Ovary (tissue), 9 donors: ENCODE results near the gene PRKAG3. TPM values are rescaled to one million over a fixed set of nuclear protein-coding genes. Genes with fewer than 3 reads are reported as not detected.

Source experiments
- DNase-seq, 5 donors: peaks; one replicate each; pipeline ENCODE4 v3.0.0-alpha.2; 2019 to 2020
- H3K27ac ChIP-seq, 2 donors: fragments of 200-600 bp; one replicate each; pipeline versions ENCODE4 v1.5.1 to v1.8.0; 2019 to 2022
- H3K27me3 ChIP-seq: fragments of 200-600 bp; one replicate; pipeline ENCODE4 v1.8.0; 2022
- H3K36me3 ChIP-seq: fragments of 200-600 bp; sonication (generic); one replicate; pipeline ENCODE4 v1.5.1; 2019
- H3K4me1 ChIP-seq: one replicate; pipeline ENCODE4 v1.8.1; 2013; ENCODE audit warnings: mild to moderate bottlenecking, moderate library complexity; ENCODE audit not compliant: insufficient read depth
- H3K4me3 ChIP-seq: fragments of 200-600 bp; sonication (generic); one replicate; pipeline ENCODE4 v1.5.1; 2017
- H3K9me3 ChIP-seq, 2 donors: fragments of 200-600 bp in 1 of 2; sonication (generic) in 1 of 2; one replicate each; pipeline versions ENCODE4 v1.5.1 to v1.8.1; 2013 to 2019; ENCODE audit warnings: mild to moderate bottlenecking in 1 of 2, moderate library complexity in 1 of 2
- CTCF ChIP-seq, 3 donors: fragments of 450-650 bp in 2 of 3; fragments of 200-600 bp in 1 of 3; IDR thresholded peaks; one replicate each; pipeline versions ENCODE4 v1.5.1 to v1.8.0; 2016 to 2022; ENCODE audit warnings: antibody characterized with exemption in 3 of 3, mild to moderate bottlenecking in 1 of 3
- EP300 ChIP-seq: sonication (generic); formaldehyde crosslinking; IDR thresholded peaks from one replicate; pipeline ENCODE4 v1.6.1; 2017; ENCODE audit warnings: antibody characterized with exemption
- POLR2A ChIP-seq: fragments of 450-650 bp; IDR thresholded peaks from one replicate; pipeline ENCODE4 v1.6.1; 2017; ENCODE audit warnings: antibody characterized with exemption, mild to moderate bottlenecking, moderate library complexity
- WGBS, 3 donors: extraction: QIAGEN DNeasy Blood & Tissue Kit in 1 of 3; methylation state at CpG; one replicate each; pipeline versions ENCODE4 v1.1.5 to v1.1.7; 2013 to 2017; 5-methylcytosine and 5-hydroxymethylcytosine counted together
- intact Hi-C, 4 donors: fragments of 100-400 bp; cut with DNase I; formaldehyde crosslinking; loops; one replicate each; pipeline versions ENCODE4 v1.11.0 to v1.15.1; 2022 to 2023
- polyA plus RNA-seq, 2 donors: library from polyadenylated mRNA; stranded (reverse); fragments of 200-250 nt in 1 of 2; fragments of 350-450 nt in 1 of 2; fragmentation: Illumina TruSeq in 1 of 2; extraction: RNeasy Lipid Tissue Mini Kit (QIAGEN cat#74804) in 1 of 2; gene quantifications; one replicate each; pipeline ENCODE4 v1.2.3, GENCODE V29; 2013 to 2014
- total RNA-seq, 7 donors: library from RNA; depleted of rRNA in 2 of 7; stranded (reverse); fragments of >200 nt in 2 of 7; fragmentation: NEBNext Ultra II Directional in 3 of 7; extraction: Animal tissue kit (Norgen Biotek cat#: 25700) in 3 of 7; gene quantifications; one replicate each; pipeline versions ENCODE4 v1.1.0 to v1.2.4, GENCODE V29; 2016 to 2023
- donor health status: DM: no; HTN: no; CAD: no; lungs with moderate emphysema.
- donor health status: DM: no; HTN: no; CAD: no.
- donor health status: Bipolar disorder and iron deficiency.
- donor health status: DM: yes; HTN: yes; CAD: no.
- donor health status: DM: no; HTN: no; CAD: no.
- donor health status: DM: yes; HTN: yes; CAD: no.

The PRKAG3 gene
- total and polyA plus RNA-seq, 9 donors, result 0.11 to 0.32 TPM; not detected in 7

- intact Hi-C loops, result no loop called here
- H3K4me1 ChIP-seq, result peaks cover 1% of the 10 kb centered on the region
Observed at GRCh38 chr2:218876562-218877219, 45.1 kb upstream of the PRKAG3 start.

GRCh38 chr2:218875692-218876246 lies 44.2 kb upstream of the PRKAG3 start:
- H3K4me3 ChIP-seq, result no peak overlapping the region
- 45 to 56% (median 52%) methylated on average over 2 of the region's 2 CpGs for WGBS, 3 donors
- no peaks in the 10 kb centered on the region for H3K36me3 ChIP-seq
- H3K27me3 ChIP-seq, result no peaks in the 10 kb centered on the region
- DNase-seq, result no peak
- H3K27ac ChIP-seq, result no peak overlapping the region
- H3K9me3 ChIP-seq, result no peaks in the 10 kb centered on the region
- intact Hi-C loops, result no loop called here
- H3K4me1 ChIP-seq, result peaks cover 6% of the 10 kb centered on the region
- TF ChIP-seq POLR2A (no peak), EP300 (no peak), CTCF (IDR thresholded peaks at IDR 0.05) (no peak)

More at GRCh38 chr2:218876562-218877219, 45.1 kb upstream of the PRKAG3 start:
- DNase-seq, result peak in 3 of 5 donors; percentile 53 to 69 (median 62)
- H3K27me3 ChIP-seq, result no peaks in the 10 kb centered on the region
- no peaks in the 10 kb centered on the region for H3K9me3 ChIP-seq
- no peaks in the 10 kb centered on the region for H3K36me3 ChIP-seq
- no peak overlapping the region for H3K27ac ChIP-seq
- WGBS, 3 donors, result 0 to 1% (median 1%) methylated on average over 3 of the region's 3 CpGs
- no peak overlapping the region for H3K4me3 ChIP-seq
- TF ChIP-seq CTCF (IDR thresholded peaks at IDR 0.05) (peak; percentile 41 to 80 (median 74)), POLR2A (no peak)

GRCh38 chr2:218873359-218874194 lies 42.0 kb upstream of the PRKAG3 start:
- 41 to 58% (median 51%) methylated on average over 82 to 86 of the region's 86 CpGs for WGBS, 3 donors
- Histone ChIP-seq H3K27me3 (no peaks in the 10 kb centered on the region), H3K36me3 (no peaks in the 10 kb centered on the region), H3K4me1 (peaks cover 6% of the 10 kb centered on the region), H3K4me3 (no peak overlapping the region), H3K27ac (no peak overlapping the region), H3K9me3 (no peaks in the 10 kb centered on the region)
- DNase-seq, result no peak
- TF ChIP-seq CTCF (IDR thresholded peaks at IDR 0.05) (no peak), EP300 (no peak), POLR2A (no peak)
- intact Hi-C loops, result no loop called here

GRCh38 chr2:218872645-218873358 lies 41.2 kb upstream of the PRKAG3 start:
- no peaks in the 10 kb centered on the region for H3K9me3 ChIP-seq
- H3K4me3 ChIP-seq, result no peak overlapping the region
- peaks cover 10% of the 10 kb centered on the region for H3K4me1 ChIP-seq
- no peaks in the 10 kb centered on the region for H3K36me3 ChIP-seq
- WGBS, 3 donors, result 41 to 68% (median 59%) methylated on average over 22 of the region's 22 CpGs
- H3K27ac ChIP-seq, result no peak overlapping the region
- H3K27me3 ChIP-seq, result no peaks in the 10 kb centered on the region
- DNase-seq, result no peak
- no peak for TF ChIP-seq EP300
- TF ChIP-seq POLR2A, result no peak
- TF ChIP-seq CTCF (IDR thresholded peaks at IDR 0.05), result no peak
- intact Hi-C loops, result no loop called here
